ENCODE measurements around the gene LYRM9.
A peak's percentile ranks its signal among the peaks of the same experiment; 100 is the strongest.
"Not testable (repeated sequence)": the region's sequence is repeated elsewhere in the genome, so short reads cannot be mapped to it uniquely, and the experiment has no call there.

Gene LYRM9

GRCh38 chr17:27907976-27908558, 14.9 kb upstream of the LYRM9 start:
- DNase-seq (ENCODE audit: insufficient read length, low spot score) (no peak), FAIRE-seq (no peak)

- FAIRE-seq (no peak), DNase-seq (ENCODE audit: insufficient read length, low spot score) (no peak)
Measured at GRCh38 chr17:27906623-27907022, 13.5 kb upstream of the LYRM9 start.

- no peak for FAIRE-seq
Measured at GRCh38 chr17:27906226-27906580, 13.0 kb upstream of the LYRM9 start.

GRCh38 chr17:27905447-27906225, 12.5 kb upstream of the LYRM9 start:
- FAIRE-seq (no peak), DNase-seq (ENCODE audit: insufficient read length, low spot score) (no peak)

More at GRCh38 chr17:27906226-27906580, 13.0 kb upstream of the LYRM9 start:
- DNase-seq (ENCODE audit: insufficient read length, low spot score) = no peak

- FAIRE-seq = no peak
- DNase-seq (ENCODE audit: insufficient read length, low spot score) = no peak
Measured at GRCh38 chr17:27904534-27905446, 11.6 kb upstream of the LYRM9 start.

- DNase-seq (ENCODE audit: insufficient read length, low spot score) (no peak), FAIRE-seq (no peak)
Measured at GRCh38 chr17:27904114-27904513, 10.9 kb upstream of the LYRM9 start.

- no peak for DNase-seq (ENCODE audit: insufficient read length, low spot score)
- FAIRE-seq = no peak
Measured at GRCh38 chr17:27899525-27899924, 6.4 kb upstream of the LYRM9 start.

- FAIRE-seq (no peak), DNase-seq (ENCODE audit: insufficient read length, low spot score) (no peak)
Measured at GRCh38 chr17:27898096-27898495, 4.9 kb upstream of the LYRM9 start.

- no peak for DNase-seq (ENCODE audit: insufficient read length, low spot score)
- FAIRE-seq = no peak
Measured at GRCh38 chr17:27896701-27897100, 3.5 kb upstream of the LYRM9 start.

- no peak for FAIRE-seq
- DNase-seq (ENCODE audit: insufficient read length, low spot score) = no peak
Measured at GRCh38 chr17:27895940-27896535, 2.9 kb upstream of the LYRM9 start.

GRCh38 chr17:27895123-27895895, 2.1 kb upstream of the LYRM9 start:
- DNase-seq (ENCODE audit: insufficient read length, low spot score) = no peak
- FAIRE-seq = no peak

GRCh38 chr17:27893841-27894503, 807 bp upstream of the LYRM9 start:
- DNase-seq (ENCODE audit: insufficient read length, low spot score) = no peak
- FAIRE-seq = no peak

GRCh38 chr17:27892542-27892865, 661 bp downstream of the LYRM9 start:
- FAIRE-seq (no peak), DNase-seq (ENCODE audit: insufficient read length, low spot score) (no peak)

- no peak for FAIRE-seq
- DNase-seq (ENCODE audit: insufficient read length, low spot score) = no peak
Measured at GRCh38 chr17:27891841-27892240, 1.3 kb downstream of the LYRM9 start.

GRCh38 chr17:27889711-27890251, 3.4 kb downstream of the LYRM9 start:
- DNase-seq (ENCODE audit: insufficient read length, low spot score) (no peak), FAIRE-seq (no peak)

- FAIRE-seq = no peak
- DNase-seq (ENCODE audit: insufficient read length, low spot score) = peak; percentile 65
Measured at GRCh38 chr17:27888945-27889344, 4.2 kb downstream of the LYRM9 start.

GRCh38 chr17:27888067-27888466, 5.1 kb downstream of the LYRM9 start:
- DNase-seq (ENCODE audit: insufficient read length, low spot score) = no peak

GRCh38 chr17:27886348-27886906, 6.7 kb downstream of the LYRM9 start:
- FAIRE-seq = not testable (repeated sequence)

More at GRCh38 chr17:27888067-27888466, 5.1 kb downstream of the LYRM9 start:
- no peak for FAIRE-seq

GRCh38 chr17:27882162-27882840, 10.9 kb downstream of the LYRM9 start:
- no peak for FAIRE-seq

More at GRCh38 chr17:27886348-27886906, 6.7 kb downstream of the LYRM9 start:
- DNase-seq (ENCODE audit: insufficient read length, low spot score) = not testable (repeated sequence)

More at GRCh38 chr17:27882162-27882840, 10.9 kb downstream of the LYRM9 start:
- no peak for DNase-seq (ENCODE audit: insufficient read length, low spot score)
